SK-N-MC (cell line): ENCODE data around the gene HPCAL1.
"Not testable (repeated sequence)": the region's sequence is repeated elsewhere in the genome, so short reads cannot be mapped to it uniquely, and the experiment has no call there.

Experiments used
- EZH2 ChIP-seq: fragments of 200-600 bp; sonication (generic); IDR thresholded peaks from one replicate; pipeline ENCODE4 v1.6.1; 2017; ENCODE audit warnings: antibody characterized with exemption
- POLR2AphosphoS5 ChIP-seq: IDR thresholded peaks from 2 replicates; pipeline ENCODE4 v1.6.1; 2012; ENCODE audit warnings: mild to moderate bottlenecking, low read depth, low read length, borderline replicate concordance

GRCh38 chr2:10263526-10263925 is 39.2 kb upstream of the HPCAL1 start:
- not testable (repeated sequence) for TF ChIP-seq POLR2AphosphoS5, EZH2
